DMS 273 (cell line): ENCODE measurements around the gene CDC42.
A peak's percentile ranks its signal among the peaks of the same experiment; 100 is the strongest.

Source experiments
- DNase-seq: peaks from one replicate; lab custom pipeline; 2025; ENCODE audit not compliant: unreplicated experiment; lab: John Stamatoyannopoulos, UW

The CDC42 gene

DNA sequence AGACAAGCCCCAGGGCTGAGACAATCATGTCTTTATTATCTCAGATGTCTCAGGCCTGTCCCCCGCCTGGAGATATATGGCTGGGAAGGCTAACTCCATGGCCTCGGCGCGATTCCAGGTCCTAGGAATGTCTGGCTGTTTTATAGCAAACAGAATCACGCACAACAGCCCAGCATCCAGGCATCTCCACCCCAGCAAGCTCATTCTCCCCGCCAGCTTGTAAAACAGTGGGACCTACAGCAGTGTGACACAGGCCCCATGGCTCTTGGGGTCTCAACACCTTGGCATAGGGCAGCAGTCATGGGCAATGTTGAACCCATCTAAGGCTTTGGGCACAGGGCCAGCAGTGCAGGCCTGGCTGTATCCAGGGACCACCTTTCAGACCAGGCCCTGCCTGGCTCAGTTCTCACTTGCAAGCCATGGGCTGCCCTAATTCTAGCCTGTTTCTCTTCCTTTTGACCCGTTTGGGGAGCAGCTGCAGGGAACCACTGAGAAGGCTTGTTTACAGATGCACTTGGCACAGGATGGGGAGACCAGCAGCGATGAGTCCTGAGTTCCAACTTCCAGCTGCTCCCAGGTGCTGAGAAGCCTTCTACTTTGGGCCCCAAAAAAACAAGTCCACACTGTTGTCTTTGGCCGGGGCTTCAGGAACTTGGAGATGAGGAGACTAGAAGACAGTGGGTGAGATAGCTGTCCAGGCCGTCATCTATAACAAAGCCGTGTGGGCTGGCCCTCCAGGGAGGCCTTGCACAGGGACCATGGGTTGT, 56.0 kb downstream of the CDC42 start:
- no peak for DNase-seq

DNA sequence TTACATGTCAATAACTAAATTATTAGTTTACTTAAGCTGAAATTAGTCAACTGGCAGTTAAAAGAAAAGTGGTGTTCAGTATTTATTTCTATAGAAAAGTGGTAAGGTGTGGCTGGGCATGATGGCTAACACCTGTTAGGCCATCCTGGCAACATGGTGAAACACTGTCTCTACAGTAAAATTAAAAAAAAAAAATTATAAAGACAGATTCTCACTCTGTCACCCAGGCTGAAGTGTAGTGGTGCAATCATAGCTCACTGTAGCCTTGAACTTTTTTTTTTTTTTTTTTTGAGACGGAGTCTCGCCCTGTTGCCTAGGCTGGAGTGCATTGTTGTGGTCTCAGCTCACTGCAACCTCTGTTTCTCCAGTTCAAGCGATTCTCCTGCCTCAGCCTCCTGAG, 57.5 kb downstream of the CDC42 start:
- no peak for DNase-seq

DNA sequence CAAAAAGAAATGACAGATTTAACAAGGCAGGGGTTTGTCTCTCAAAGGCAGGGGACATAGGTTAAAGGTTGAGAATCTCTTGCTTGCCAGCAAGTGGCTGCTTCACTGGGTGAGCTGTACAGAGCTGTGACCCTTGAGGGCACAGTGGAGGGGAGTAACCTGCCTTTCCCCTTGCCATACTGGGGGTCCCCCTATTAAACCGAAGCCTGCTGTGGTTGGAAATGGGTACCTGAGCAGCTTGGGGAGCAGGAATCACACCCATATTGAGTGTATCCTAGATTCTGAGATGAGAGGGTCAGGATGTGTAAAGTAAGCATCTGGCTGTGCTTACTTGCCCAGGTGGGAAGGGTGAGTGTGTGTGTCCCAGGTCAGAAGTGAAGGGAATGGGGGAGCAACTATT, 58.6 kb downstream of the CDC42 start:
- DNase-seq = no peak

DNA sequence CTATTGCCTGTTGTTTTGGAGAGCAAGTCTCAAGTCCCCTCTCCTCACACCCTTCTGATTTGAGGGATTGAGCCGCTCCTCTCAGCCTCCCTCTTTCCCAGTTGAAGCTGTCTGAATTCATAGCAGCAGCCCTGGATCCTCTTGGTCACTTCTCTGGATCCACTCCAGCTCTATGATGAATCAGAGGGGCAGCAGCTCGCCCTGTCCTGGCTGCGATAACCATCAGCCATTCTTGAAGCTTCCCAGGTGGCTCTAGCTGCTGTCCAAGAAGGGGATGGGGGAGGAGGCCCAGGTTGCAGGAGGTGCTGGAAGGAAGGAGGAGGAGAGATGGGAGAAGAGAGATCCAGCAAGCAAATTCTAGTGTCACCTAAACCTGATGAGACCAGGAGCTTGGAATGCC, 59.1 kb downstream of the CDC42 start:
- no peak for DNase-seq

- DNase-seq = no peak
Measured at GRCh38 chr1:22112554-22112953, 60.0 kb downstream of the CDC42 start.

GRCh38 chr1:22114083-22115012, 61.8 kb downstream of the CDC42 start:
- DNase-seq = no peak

DNA sequence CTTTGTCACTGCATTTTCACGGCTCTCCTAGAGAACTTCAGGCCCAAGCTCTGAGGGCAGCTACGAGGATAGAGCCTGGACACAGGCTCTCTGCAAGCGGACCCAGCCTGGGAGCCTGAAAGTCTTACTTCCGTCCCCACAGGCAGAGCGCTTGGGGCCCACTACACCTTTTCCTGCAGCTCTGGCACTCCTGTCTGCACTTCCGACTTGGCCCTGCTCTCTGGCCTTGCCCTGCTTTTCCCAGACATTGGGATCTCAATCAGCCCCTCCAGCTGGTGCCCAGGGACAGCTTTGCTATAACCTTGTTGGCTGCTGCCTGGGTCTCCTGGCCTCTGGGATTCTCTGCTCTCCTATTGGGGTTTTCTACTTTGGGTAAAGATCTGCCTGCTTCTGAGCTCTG, 62.8 kb downstream of the CDC42 start:
- DNase-seq = no peak

DNA sequence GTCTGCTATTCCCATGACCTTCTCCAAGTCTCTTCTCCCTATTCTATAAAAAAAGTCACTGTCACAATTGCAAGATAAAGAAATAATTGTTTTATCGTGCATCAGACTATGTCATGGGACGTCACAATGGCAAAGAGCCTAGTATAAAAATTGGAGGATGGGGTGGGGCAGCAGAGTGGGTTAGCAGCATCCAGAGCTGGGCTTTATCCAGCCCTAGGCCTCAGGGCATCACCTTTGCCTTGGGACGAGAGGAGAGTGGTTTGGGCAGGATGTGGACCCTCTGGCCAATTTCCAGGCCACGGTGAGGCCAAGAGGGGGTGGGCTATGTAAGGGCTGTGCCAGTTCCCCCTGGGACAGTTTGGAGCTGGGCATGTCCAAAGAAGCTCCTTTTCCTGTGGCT, 64.7 kb downstream of the CDC42 start:
- no peak for DNase-seq

DNA sequence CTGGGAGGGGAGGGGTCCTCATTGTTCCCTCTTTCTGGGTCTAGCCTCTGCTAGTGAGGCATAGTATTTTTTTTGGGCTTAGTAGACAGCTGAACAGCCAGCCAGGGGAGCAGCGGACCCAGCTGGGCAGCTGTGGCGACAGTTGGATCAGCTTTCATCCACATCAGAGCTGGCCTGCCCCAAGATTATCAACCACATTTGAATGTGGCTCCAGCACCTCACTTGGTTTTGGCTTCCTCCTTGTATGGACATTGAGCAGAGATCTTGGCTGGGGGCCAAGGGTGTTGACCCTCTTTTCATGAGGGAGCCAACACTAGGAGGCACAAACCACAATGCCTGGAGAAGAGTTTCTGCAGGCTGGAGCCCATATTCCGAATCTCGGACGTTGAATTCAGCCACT, 65.3 kb downstream of the CDC42 start:
- DNase-seq = peak; percentile 29

DNA sequence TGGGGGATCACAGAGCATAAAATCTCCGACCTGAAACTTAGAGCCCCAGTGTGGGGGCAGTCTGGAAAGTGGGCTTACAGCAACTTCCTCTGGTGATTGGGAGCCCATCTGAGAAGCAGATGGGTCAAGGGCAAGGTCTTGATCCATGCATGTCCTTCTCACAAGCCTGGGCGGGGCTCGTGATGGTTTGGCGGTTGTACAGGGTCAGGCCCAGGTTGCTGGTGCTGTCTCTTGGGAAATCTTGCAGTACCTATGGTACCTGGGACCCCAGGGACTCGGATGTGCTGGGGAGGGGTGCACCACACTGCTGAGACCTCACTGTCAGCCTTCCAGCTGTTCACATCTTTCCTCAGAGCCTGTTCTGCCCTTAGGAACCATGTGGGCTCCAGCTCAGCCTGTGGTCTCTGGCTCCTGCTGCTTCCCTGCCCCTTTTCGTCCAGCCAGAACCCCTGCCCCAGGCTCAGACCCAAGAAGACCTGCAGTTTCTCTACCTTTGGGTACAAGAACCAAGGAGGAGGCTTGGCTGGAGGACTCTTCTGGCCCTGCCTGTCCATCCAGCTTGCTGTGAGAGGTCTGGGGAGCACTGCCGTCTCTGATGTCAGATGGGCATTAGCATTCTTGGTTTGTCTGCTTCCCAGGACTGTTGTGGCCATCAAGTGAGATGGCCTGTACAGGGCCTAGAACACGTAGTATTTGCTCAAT, 65.9 kb downstream of the CDC42 start:
- no peak for DNase-seq

DNA sequence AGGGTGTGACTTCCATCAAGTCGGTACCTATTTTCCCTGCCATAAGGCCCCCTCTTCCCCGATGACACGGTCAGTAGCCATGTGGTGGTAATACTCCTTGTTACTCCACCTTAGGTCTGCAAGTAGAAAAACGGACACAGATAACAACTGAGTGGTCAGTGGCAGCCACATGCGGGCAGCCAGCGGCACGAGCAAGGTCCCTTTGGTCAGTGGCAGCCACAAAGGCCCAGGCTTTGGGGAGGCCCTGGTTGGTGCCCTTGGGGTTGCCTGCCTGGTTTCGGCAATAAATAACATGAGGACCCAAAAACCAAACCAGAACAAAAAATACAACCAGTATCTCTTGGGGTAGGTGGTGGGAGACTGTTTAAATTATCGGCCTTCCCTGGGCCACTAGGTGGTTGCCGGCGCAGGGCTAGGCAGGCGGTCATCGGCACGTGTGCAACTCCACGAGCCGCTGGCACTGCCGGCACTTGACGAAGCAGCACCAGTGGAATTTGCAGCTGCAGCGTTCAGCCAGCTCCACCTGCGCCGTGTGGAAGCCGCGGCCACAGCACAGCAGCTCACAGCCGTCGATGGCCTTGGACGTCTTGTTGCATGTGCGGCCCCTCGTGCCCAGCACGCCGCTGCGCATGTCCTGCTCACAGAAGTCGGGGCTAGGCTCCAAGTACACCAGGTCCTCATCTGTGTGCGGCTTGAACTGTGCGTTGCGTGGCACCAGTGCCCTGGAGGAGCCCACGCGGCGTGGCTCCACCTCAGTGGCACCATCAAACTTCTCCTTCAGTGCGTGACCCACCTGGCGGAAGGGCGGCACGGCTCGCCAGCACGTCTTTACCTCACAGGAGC, 67.3 kb downstream of the CDC42 start:
- no peak for DNase-seq

- DNase-seq = no peak
Measured at GRCh38 chr1:22120469-22120790, 67.9 kb downstream of the CDC42 start.

- DNase-seq = peak; percentile 24
Measured at GRCh38 chr1:22121421-22121911, 69.0 kb downstream of the CDC42 start.

- DNase-seq = no peak
Measured at GRCh38 chr1:22122273-22123070, 70.0 kb downstream of the CDC42 start.

DNA sequence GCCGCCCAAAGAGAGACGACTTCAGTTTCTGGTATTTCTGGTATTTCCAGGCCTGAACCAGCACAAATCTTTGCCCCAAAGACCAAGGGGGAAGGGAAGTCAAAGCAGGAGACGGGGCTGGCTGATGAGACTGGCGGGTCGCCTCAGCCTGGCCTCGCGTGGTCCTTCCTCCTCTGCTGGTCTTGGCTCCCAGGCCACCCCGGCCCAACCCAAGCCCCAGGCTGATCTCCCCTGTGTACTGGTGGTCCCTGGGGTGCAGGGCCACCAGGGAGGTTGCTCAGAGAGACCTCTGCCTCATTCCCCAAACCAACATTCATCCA, 70.5 kb downstream of the CDC42 start:
- DNase-seq = no peak

DNA sequence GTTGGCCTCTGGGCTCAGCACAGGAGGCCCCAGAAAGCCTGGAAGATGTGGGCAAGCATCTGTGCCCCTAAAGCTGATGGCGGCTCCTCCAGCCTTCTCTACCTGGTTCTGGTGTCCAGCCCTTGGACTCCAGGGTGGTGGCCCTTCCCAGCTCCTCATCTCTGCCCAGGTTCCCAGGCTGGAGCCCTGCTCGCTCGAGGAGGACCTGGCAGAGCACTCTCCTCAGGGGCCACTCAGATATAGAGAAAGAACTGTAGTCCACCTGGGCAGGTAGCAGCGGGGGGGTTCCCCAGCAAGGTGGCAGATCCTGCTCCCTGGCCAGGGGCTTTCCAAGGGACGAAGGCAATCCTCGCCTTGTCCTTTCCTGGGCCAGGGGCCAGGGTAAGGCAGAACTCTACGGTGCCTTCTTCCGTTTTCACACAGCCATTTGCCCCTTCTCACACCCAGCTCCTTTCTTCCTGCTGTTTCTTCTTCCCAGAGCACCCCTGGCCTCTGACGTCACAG, 71.4 kb downstream of the CDC42 start:
- no peak for DNase-seq

DNA sequence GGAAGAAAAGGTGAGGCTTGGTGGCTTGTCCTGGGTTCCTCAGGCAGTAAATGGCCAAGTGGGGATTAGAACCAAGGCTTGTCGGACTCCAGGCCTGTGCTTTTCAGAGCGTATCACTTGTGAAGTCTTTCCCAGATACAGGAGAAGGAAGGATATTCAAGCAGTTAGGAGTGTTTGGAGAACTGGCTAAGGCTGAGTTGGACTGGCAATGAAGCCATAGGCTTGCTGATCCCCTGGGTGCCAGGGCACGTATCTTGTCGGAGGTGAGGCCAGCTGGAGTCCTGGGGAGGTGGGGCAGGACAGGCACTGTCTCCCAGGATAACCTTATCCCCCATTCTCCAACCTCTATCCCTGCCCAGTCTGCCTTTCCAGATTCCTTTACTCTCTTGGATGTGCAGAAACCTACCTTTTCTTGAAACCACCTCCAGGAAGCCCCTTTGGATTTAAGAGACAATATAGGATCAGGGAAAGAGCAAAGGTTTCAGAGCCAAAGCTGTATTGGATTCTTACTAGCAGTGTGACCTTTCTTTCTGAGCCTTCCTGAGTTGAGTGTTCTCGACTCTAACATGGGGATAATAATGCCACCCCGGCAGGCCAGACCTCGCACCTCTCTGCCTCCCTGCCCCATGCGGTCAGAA, 72.2 kb downstream of the CDC42 start:
- no peak for DNase-seq

DNA sequence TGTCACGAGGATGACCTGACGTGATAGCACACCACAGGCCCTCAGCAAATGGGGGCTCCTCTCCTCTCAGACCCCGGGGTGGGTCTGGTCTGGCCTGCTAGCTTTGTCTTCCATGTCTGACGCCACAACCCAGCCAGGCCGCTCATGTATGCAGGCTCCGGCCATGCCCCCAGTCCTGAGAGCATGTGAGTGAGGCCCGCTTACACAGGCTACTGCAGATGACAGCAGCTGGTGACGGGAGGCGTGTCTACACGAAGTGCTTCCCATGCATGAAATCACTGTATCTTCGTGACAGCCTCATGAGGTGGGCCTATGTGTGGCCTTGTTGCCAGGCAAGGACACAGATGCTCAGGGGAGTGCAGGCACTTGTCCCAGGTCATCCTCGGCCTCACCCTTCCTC, 74.0 kb downstream of the CDC42 start:
- DNase-seq = no peak

DNA sequence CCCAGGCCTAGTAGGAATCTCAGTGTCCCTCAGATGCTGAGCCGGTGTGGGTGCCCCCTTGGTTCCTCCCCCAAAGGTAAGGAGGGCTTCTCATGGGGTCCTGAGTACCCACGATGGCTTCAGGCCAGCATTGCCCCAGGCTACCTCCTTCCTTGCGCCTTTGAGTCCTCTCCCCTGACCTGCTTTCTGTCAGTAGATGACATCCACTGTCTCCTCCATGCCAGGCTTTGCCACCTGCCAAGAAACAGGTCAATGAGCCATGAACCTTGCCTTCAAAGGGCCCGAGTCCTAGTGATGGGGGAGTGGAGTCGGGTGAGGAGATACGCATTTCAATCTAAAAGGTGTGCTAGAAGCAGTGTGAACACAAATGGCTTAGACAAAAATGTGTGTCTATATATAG, 74.7 kb downstream of the CDC42 start:
- no peak for DNase-seq
